H9 (cell line): ENCODE results near the gene FOXL1. TPM values are rescaled to one million over a fixed set of nuclear protein-coding genes. Genes with fewer than 3 reads are reported as not detected.

Experiments
- DNase-seq: peaks from one replicate; pipeline ENCODE4 v3.0.0-alpha.2; 2017
- H2AFZ ChIP-seq: one replicate; pipeline ENCODE4 v1.6.1; 2013; ENCODE audit warnings: mild to moderate bottlenecking, low read length, control low read depth, moderate library complexity
- H2AK5ac ChIP-seq: 2 replicates; pipeline ENCODE4 v1.6.1; 2013; ENCODE audit warnings: low read length, control low read depth, mixed read lengths; ENCODE audit not compliant: insufficient read length
- H2BK120ac ChIP-seq: one replicate; pipeline ENCODE4 v1.6.1; 2013; ENCODE audit warnings: low read depth, mild to moderate bottlenecking, low read length, control low read depth, inconsistent platforms; ENCODE audit not compliant: poor library complexity, severe bottlenecking
- H2BK12ac ChIP-seq: 2 replicates; pipeline ENCODE4 v1.6.1; 2013; ENCODE audit warnings: low read length, control low read depth, mixed read lengths, low read depth; ENCODE audit not compliant: insufficient read length
- H2BK15ac ChIP-seq: 2 replicates; pipeline ENCODE4 v1.6.1; 2013; ENCODE audit warnings: low read depth, low read length, control low read depth
- H2BK20ac ChIP-seq: one replicate; pipeline ENCODE4 v1.6.1; 2013; ENCODE audit warnings: low read depth, mild to moderate bottlenecking, low read length, control low read depth, inconsistent platforms; ENCODE audit not compliant: poor library complexity, severe bottlenecking
- H2BK5ac ChIP-seq: 2 replicates; pipeline ENCODE4 v1.6.1; 2013; ENCODE audit warnings: low read length, control low read depth, mixed read lengths; ENCODE audit not compliant: insufficient read length
- H3K14ac ChIP-seq: 2 replicates; pipeline ENCODE4 v1.6.1; 2013; ENCODE audit warnings: low read length, control low read depth; ENCODE audit not compliant: insufficient read depth
- H3K18ac ChIP-seq: 2 replicates; pipeline ENCODE4 v1.6.1; 2013; ENCODE audit warnings: low read depth, mild to moderate bottlenecking, mixed read lengths, low read length, control low read depth; ENCODE audit not compliant: insufficient read length
- H3K23ac ChIP-seq: 2 replicates; pipeline ENCODE4 v1.6.1; 2013; ENCODE audit warnings: low read length, control low read depth, mixed read lengths, low read depth; ENCODE audit not compliant: insufficient read length
- H3K23me2 ChIP-seq: 2 replicates; pipeline ENCODE4 v1.6.1; 2013; ENCODE audit warnings: low read depth, mild to moderate bottlenecking, mixed read lengths, low read length, control low read depth; ENCODE audit not compliant: insufficient read length, poor library complexity, severe bottlenecking
- H3K27ac ChIP-seq: 2 replicates; pipeline ENCODE4 v1.5.1; 2013; ENCODE audit warnings: low read length, control low read depth, mixed read lengths, low read depth; ENCODE audit not compliant: insufficient read length
- H3K27me3 ChIP-seq: 2 replicates; pipeline ENCODE4 v1.6.1; 2013; ENCODE audit warnings: low read length, control low read depth, inconsistent platforms; ENCODE audit not compliant: insufficient read depth
- H3K4ac ChIP-seq: 2 replicates; pipeline ENCODE4 v1.6.1; 2013; ENCODE audit warnings: low read depth, mild to moderate bottlenecking, control low read depth, inconsistent platforms, low read length, moderate library complexity
- H3K4me1 ChIP-seq: 2 replicates; pipeline ENCODE4 v1.6.1; 2013; ENCODE audit warnings: low read length, control low read depth, inconsistent platforms; ENCODE audit not compliant: insufficient read depth
- H3K4me2 ChIP-seq: 2 replicates; pipeline ENCODE4 v1.6.1; 2013; ENCODE audit warnings: low read length, control low read depth, mixed read lengths; ENCODE audit not compliant: insufficient read length, insufficient read depth
- H3K56ac ChIP-seq: 2 replicates; pipeline ENCODE4 v1.6.1; 2013; ENCODE audit warnings: low read depth, mild to moderate bottlenecking, mixed read lengths, low read length, control low read depth; ENCODE audit not compliant: insufficient read length
- H3K79me1 ChIP-seq: 2 replicates; pipeline ENCODE4 v1.6.1; 2013; ENCODE audit warnings: low read depth, mild to moderate bottlenecking, moderate library complexity, low read length, control low read depth, inconsistent platforms; ENCODE audit not compliant: insufficient read depth, poor library complexity, severe bottlenecking
- H3K79me2 ChIP-seq: 2 replicates; pipeline ENCODE4 v1.6.1; 2013; ENCODE audit warnings: low read length, control low read depth, inconsistent platforms; ENCODE audit not compliant: insufficient read depth
- H3K9ac ChIP-seq: 2 replicates; pipeline ENCODE4 v1.6.1; 2013; ENCODE audit warnings: low read length, control low read depth, mixed read lengths; ENCODE audit not compliant: insufficient read length; ENCODE audit errors: extremely low read depth
- H3K9me3 ChIP-seq: one replicate; pipeline ENCODE4 v1.6.1; 2013; ENCODE audit warnings: low read depth, low read length, inconsistent platforms; ENCODE audit not compliant: control insufficient read depth
- H3T11ph ChIP-seq: one replicate; pipeline ENCODE4 v1.6.1; 2013; ENCODE audit warnings: mild to moderate bottlenecking, low read length, control low read depth, inconsistent platforms
- H4K20me1 ChIP-seq: one replicate; pipeline ENCODE4 v1.6.1; 2013; ENCODE audit not compliant: control insufficient read depth, insufficient read length, insufficient read depth
- H4K5ac ChIP-seq: 2 replicates; pipeline ENCODE4 v1.6.1; 2013; ENCODE audit warnings: low read depth, mild to moderate bottlenecking, mixed read lengths, low read length, control low read depth; ENCODE audit not compliant: insufficient read length
- H4K8ac ChIP-seq: replicated peaks from 2 replicates; pipeline ENCODE4 v1.6.1; 2013; ENCODE audit warnings: low read length, control low read depth, mixed read lengths, low read depth; ENCODE audit not compliant: insufficient read length
- H4K91ac ChIP-seq: 2 replicates; pipeline ENCODE4 v1.6.1; 2013; ENCODE audit warnings: low read depth, mild to moderate bottlenecking, moderate library complexity, mixed read lengths, low read length, control low read depth; ENCODE audit not compliant: insufficient read length
- H3K27ac Mint-ChIP-seq, 3 experiments: 2 replicates in 2 of 3; 3 replicates in 1 of 3; pipeline ENCODE4 v1.8.0; 2020 to 2021; ENCODE audit warnings: mixed read lengths in 3 of 3, mild to moderate bottlenecking in 1 of 3, moderate library complexity in 1 of 3
- H3K27me3 Mint-ChIP-seq: 2 replicates; pipeline ENCODE4 v1.8.0; 2021; ENCODE audit warnings: low read depth, mild to moderate bottlenecking, moderate library complexity, mixed read lengths
- H3K36me3 Mint-ChIP-seq, 3 experiments: 2 replicates in 2 of 3; 3 replicates in 1 of 3; pipeline ENCODE4 v1.8.0; 2020 to 2021; ENCODE audit warnings: low read depth in 3 of 3, mixed read lengths in 3 of 3; ENCODE audit not compliant: insufficient read depth in 1 of 3
- H3K4me1 Mint-ChIP-seq, 2 experiments: 2 replicates each; pipeline ENCODE4 v1.8.0; 2020; ENCODE audit warnings: mixed read lengths in 2 of 2
- H3K4me3 Mint-ChIP-seq, 2 experiments: 2 replicates in 1 of 2; 3 replicates in 1 of 2; pipeline ENCODE4 v1.8.0; 2020 to 2021; ENCODE audit warnings: mild to moderate bottlenecking in 2 of 2, mixed read lengths in 2 of 2, moderate library complexity in 1 of 2
- H3K9me3 Mint-ChIP-seq, 2 experiments: 2 replicates in 1 of 2; 3 replicates in 1 of 2; pipeline ENCODE4 v1.8.0; 2020; ENCODE audit warnings: mild to moderate bottlenecking in 2 of 2, mixed read lengths in 2 of 2, moderate library complexity in 1 of 2
- WGBS: extraction: QIAGEN DNeasy Blood & Tissue Kit; methylation state at CpG from one replicate; pipeline ENCODE4 v1.1.7; 2013; ENCODE audit warnings: missing lambda C conversion rate, low lambda C conversion rate, mixed read lengths; ENCODE audit not compliant: insufficient read length; ENCODE audit errors: extremely low coverage; 5-methylcytosine and 5-hydroxymethylcytosine counted together
- total RNA-seq: library from RNA; stranded (reverse); gene quantifications from 2 replicates; pipeline ENCODE4 v1.2.1, GENCODE V29; 2021
- TF ChIP-seq, protein P1 (sequence below): fragments of 200-600 bp; sonication (generic); conservative IDR thresholded peaks from 3 replicates; pipeline ENCODE4 v1.8.0; 2021; ENCODE audit warnings: antibody characterized with exemption, mild to moderate bottlenecking

The FOXL1 gene
- total RNA-seq, 1 experiment from 2014 or later, result 0.09 TPM

DNA sequence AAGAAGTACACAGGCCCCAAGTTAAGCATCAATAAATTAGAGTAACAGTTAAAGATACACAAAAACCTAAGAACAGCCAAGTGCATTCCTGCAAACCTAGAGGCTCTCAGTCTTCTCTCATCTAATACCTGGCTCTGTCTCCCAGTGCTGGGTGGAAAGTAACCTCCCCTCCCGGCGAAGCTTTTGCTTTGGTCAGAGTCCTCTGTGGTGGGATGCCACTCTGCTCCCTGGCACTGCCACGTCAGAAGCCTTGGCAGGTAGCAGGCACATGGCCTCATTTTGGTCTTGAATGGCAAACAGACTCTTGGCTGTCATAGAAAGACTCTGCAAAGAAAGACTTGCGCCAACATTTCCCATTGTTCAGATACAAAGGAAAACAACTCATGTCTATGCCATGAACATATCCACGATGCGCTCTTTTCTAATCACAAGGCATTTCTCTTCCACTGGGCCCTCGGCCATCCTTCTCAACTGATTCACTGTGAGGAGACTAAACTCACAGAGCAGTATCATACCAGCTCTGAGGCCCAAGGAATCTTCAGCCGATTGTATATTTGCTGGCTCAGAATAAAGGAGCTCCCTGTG is 44.5 kb upstream of the FOXL1 start:
- no peak overlapping the region for H3K27ac ChIP-seq
- Mint-ChIP-seq H3K4me3 (no peak overlapping the region), H3K4me1 (0 out of 4 replicates have a peak, but pooled peaks cover 0 to 3% of the 10 kb centered on the region in 2 experiments), H3K9me3 (no peaks in the 10 kb centered on the region), H3K27ac (no peak overlapping the region), H3K36me3 (no peaks in the 10 kb centered on the region), H3K27me3 (peaks cover 3% of the 10 kb centered on the region; the same call in 1 of the 2 replicates)
- H4K5ac ChIP-seq, result no peak overlapping the region
- no peak overlapping the region for H3K9ac ChIP-seq
- H3K79me1 ChIP-seq, result no peaks in the 10 kb centered on the region
- no peak overlapping the region for H2BK5ac ChIP-seq
- no peak overlapping the region for H4K91ac ChIP-seq
- H3K14ac ChIP-seq, result no peak overlapping the region
- H2BK20ac ChIP-seq, result no peak overlapping the region
- H2BK15ac ChIP-seq, result no peak overlapping the region
- H3K79me2 ChIP-seq, result no peaks in the 10 kb centered on the region
- WGBS, result no CpG with 5 or more reads among the region's 8 CpGs
- H3K18ac ChIP-seq, result no peak overlapping the region
- H3K4ac ChIP-seq, result no peak overlapping the region
- DNase-seq, result no peak
- H2AK5ac ChIP-seq, result no peak overlapping the region
- no peaks in the 10 kb centered on the region for H3K23me2 ChIP-seq
- no peak overlapping the region for H2AFZ ChIP-seq
- no peaks in the 10 kb centered on the region for H3K27me3 ChIP-seq
- TF ChIP-seq, protein P1, sequence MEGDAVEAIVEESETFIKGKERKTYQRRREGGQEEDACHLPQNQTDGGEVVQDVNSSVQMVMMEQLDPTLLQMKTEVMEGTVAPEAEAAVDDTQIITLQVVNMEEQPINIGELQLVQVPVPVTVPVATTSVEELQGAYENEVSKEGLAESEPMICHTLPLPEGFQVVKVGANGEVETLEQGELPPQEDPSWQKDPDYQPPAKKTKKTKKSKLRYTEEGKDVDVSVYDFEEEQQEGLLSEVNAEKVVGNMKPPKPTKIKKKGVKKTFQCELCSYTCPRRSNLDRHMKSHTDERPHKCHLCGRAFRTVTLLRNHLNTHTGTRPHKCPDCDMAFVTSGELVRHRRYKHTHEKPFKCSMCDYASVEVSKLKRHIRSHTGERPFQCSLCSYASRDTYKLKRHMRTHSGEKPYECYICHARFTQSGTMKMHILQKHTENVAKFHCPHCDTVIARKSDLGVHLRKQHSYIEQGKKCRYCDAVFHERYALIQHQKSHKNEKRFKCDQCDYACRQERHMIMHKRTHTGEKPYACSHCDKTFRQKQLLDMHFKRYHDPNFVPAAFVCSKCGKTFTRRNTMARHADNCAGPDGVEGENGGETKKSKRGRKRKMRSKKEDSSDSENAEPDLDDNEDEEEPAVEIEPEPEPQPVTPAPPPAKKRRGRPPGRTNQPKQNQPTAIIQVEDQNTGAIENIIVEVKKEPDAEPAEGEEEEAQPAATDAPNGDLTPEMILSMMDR, result no peak
- no peak overlapping the region for H3T11ph ChIP-seq
- H3K9me3 ChIP-seq, result no peaks in the 10 kb centered on the region
- no peak overlapping the region for H2BK120ac ChIP-seq
- H2BK12ac ChIP-seq, result no peak overlapping the region
- no peaks in the 10 kb centered on the region for H3K4me1 ChIP-seq
- no peaks in the 10 kb centered on the region for H4K20me1 ChIP-seq
- no peak overlapping the region for H4K8ac ChIP-seq
- no peak overlapping the region for H3K23ac ChIP-seq
- H3K4me2 ChIP-seq, result no peak overlapping the region
- H3K56ac ChIP-seq, result no peak overlapping the region
